CD4-positive, alpha-beta T cell treated with Interleukin-10 for 1 hour (primary cell): ENCODE data around the gene TMCC2.
A peak's percentile ranks its signal among the peaks of the same experiment; 100 is the strongest.
"Not testable (repeated sequence)": the region's sequence is repeated elsewhere in the genome, so short reads cannot be mapped to it uniquely, and the experiment has no call there.

ENCODE experiments used
- DNase-seq: peaks from one replicate; pipeline ENCODE4 v3.0.0-alpha.2; 2020

The TMCC2 gene

DNA sequence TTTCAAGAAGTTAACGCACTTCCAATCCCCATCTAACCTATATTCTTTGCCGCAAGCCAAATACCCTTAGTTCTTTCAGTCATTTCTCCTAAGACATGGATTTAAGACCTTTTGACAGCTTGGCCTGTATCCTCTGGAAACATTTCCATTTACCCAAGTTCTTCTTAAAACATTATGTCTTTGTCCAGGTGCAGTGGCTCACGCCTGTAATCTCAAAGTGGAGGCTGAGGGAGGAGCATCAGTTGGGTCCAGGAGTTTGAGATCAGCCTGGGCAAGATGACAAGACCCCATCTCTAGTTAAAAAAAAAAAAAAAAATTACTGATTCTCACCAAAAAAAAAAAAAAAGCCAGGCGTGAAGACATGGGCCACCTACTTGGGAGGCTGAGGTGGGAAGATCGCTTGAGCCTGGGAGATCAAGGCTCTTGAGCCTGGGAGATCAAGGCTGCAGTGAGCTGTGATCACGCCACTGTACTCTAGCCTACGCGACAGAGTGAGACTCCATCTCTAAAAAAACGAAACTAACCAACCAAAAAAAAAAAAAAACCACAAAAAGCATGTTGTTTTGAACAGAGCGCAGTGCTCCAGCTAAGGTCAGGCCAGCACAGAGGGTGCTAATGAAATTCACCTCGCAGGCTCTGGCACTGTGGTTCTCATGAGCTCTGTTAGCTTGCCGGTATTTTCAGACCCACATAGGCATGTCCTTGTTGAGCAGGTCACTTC lies 57.8 kb downstream of the TMCC2 start:
- peak; percentile 71 for DNase-seq

DNA sequence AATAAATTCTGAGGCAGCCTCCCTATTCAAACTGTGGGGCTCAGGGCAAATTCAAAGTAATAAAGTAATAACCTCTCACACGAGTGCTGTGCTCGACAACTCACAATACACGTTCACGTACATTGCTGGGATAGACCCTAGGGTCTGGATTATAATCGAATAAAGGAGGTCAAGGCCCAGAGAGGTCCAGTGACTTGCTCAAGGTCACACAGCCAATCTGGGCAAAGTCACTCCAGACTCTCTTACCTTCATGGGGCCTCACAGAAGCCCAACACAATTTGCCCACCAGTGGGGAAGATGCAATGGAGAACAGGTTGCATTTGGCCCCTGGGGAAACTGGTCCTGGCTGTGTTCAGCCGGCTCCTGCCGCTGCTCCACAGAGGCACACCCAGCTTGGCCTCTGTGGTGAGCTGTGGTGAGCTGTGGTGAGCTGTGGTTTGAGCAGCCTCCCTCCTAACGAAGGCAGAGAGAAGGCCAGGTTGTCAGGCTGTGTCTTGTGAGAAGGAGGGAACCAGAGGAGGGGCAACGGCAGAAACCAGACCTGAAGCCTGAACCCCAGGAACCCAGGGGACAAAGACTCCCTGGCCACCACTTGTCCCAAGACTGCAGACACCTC lies 58.7 kb downstream of the TMCC2 start:
- peak; percentile 80 for DNase-seq

DNA sequence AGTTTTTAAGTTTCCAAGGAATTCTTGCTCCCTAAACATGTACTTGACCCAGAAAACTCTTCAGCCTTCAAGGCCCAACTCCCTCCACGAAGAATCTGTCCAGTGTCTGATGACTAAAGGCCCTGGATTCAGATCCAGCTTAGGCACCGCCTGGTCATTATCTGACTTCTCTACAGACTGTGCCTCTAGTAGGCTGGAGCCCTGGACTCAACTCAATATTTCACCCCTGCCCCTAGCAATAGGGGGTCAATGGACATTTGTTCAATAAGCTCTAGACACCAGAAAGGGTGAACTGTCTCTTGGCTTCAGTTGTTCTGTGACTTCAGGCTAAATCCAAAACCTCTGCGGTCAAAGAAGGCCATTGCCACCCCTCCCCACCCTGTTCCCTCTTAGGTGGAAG lies 59.3 kb downstream of the TMCC2 start:
- no peak for DNase-seq

GRCh38 chr1:205287767-205288559 lies 60.2 kb downstream of the TMCC2 start:
- peak; percentile 91 for DNase-seq

- no peak for DNase-seq
Measured at GRCh38 chr1:205291596-205291995, 63.9 kb downstream of the TMCC2 start.

- DNase-seq, result no peak
Measured at GRCh38 chr1:205293350-205294074, 65.8 kb downstream of the TMCC2 start.

DNA sequence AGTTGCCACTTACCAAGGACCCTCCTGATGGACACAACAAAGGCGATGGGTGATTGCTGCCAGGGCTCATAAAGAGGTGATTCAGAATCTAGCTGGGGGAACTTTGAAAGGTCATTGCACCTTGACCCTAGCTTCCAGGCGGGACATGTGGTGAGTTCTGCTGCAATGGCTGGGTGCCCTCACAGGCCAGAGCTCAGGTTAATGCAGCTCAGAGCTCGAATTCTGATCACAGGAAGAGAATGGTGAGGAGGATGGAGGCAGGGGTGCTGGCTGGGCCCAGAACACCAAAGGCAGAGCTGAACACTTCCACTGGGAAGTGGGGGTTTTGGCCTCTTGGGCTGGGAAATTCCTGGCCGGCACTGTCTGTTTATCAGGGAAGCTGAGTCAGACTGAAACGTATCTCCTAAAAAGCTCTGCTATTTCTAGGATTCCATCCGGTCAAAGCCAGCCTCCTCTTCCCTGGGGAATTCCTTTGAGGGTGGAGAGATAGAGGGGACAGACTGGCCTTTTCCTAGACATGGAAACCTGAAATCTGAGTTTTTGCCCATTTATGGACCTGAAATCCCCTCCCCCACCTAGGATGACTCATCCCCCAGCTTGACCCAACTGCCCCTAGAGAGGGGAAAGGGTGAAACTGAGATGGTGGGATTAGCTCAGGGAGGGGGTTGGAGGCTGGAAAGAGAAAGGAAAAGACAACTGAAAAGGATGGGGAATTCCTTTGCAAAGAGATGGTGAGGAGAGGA lies 66.6 kb downstream of the TMCC2 start:
- no peak for DNase-seq

DNA sequence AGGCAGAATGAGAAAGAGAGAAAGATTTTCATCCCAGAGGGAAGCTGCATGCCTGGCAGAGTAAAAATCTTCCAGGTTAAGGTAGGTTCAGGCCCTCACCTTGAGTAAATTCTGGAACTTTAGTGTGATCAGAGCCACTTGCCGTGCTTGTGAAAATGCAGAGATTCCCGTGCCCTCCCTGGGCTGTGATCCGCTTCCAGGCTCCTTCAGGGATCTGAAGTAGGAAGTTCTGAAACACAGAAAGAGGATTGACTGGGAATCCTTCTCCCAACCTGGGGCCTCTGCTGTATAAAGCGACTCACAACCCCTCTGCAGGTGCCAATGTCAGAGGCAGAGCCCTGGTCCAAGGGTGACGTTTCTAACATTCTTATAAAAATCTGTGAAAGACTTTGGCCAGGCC lies 67.2 kb downstream of the TMCC2 start:
- no peak for DNase-seq

DNA sequence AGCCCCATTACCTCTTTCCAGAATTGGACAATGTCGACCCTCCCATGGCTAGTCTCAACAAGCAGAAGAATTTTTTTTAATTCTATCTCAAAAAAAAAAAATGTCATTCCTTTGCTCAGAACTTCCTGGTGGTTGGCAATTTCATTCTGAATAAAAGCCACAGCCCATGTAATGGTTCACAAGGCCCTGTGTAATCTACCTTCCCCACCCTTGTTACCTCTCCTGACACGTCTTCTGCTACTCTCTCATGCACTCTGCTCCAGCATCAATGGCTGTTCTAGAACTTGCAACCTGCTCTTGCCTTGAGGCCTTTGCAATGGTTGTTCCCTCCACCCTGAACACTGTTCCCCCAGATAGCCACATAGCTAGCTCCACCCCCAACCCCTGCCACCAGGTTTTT lies 68.4 kb downstream of the TMCC2 start:
- DNase-seq, result no peak

DNA sequence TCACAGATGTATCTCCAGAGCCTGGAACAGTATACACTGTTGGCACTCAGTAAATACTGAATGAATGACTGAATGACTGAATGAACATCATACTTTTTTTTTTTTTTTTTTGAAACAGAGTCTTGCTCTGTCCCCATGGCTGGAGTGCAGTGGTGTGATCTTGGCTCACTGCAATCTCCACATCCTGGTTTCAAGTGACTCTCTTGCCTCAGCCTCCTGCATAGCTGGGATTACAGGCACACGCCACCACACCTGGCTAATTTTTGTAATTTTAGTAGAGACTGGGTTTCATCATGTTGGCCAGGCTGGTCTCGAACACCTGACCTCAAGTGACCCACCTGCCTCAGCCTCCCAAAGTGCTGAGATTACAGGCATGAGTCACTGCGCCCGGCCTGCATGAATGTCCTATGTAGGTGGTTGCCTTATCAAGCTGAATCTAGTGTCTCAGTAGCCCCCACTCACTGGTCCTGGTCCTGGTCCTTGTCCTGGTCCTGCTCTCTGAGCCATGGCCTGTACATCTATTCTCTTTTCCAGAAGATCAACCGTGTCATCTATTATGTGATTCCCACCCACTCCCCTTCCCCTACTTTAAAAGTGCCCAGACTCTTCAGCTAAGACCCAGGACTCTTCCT lies 69.9 kb downstream of the TMCC2 start:
- DNase-seq, result not testable (repeated sequence)

- no peak for DNase-seq
Measured at GRCh38 chr1:205298191-205298994, 70.6 kb downstream of the TMCC2 start.

- no peak for DNase-seq
Measured at GRCh38 chr1:205300149-205300548, 72.4 kb downstream of the TMCC2 start.

- no peak for DNase-seq
Measured at GRCh38 chr1:205301205-205301821, 73.6 kb downstream of the TMCC2 start.

- DNase-seq, result no peak
Measured at GRCh38 chr1:205301842-205302588, 74.3 kb downstream of the TMCC2 start.

DNA sequence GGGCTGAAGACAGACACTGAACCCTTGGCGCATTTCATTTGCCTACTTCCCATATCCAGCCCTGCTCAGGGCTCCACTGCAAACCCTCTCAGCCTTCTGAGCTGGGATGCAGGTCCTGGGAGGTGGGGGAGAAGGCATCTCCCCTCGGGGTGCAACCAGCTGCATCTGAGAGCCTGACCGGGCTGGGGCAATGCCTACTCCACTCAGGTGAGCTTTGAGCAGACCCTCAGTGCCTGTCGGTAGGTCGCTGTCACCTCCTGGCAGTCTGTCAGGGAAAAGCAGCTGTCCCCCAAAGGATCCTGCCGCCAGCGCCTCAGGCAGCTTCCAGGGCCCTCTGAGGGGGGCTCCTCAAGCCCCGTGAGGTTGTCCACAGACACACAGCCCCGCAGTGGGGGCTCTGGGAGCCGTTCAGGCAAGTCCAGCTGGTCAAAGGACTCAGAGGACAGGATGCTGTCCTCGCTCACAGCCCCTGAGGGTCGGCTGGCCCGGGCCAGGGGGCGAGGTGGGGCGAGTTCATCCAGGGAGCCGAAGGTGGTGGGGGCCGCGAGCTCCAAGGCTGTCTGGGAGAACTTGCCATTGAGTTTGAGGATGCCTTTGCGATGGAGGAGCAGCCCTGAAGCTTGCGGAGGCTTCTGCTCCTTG lies 75.6 kb downstream of the TMCC2 start:
- no peak for DNase-seq

DNA sequence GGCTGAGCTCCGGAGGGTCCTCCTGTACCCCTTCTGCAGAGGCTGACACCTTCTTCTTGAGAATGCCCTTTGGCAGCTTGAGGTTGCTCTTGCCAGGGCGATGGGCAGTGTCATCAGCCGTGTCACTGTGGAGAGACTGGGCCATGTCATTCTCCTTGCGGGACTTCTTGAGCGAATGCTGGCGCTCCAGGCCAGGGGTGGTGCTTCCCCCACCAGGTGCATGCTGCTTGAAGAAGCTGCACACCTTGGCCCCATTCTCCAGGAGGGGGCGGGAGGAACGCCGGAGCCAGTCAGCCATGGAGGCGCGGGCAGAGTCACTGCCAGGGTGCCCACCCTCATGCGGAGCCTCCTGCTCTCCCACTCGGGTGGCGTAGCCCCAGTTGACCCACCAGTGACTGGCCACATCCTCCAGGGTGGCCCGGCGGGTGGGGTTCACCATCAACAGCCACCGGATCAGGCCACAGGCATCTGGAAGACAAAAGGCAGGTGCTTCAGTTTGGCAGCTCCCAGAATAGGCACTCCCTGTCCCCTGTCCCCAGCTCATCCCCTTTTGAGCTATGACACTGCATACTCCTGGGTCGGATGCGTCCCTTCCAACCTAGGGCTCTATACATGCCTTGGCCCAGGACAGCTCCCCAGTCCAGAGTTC lies 76.4 kb downstream of the TMCC2 start:
- no peak for DNase-seq

DNA sequence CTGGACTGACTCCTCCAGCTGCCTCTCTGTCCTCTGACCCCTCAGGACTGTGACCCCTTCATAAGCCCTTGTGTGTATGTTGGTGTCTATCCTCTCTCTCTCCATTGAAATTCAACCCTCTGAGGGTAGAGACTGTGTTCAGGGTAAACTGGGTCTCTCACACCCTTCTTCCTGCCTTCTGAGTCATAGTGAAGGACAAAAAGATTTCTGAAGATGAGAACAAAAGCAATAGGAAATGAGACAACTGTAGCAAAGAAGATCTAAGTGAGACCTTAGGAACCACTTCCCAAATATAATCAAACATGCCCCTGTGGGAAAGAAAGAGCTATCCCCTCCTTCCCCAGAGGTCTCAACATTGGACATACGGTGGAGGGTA lies 76.9 kb downstream of the TMCC2 start:
- no peak for DNase-seq

GRCh38 chr1:205306929-205307566 lies 79.3 kb downstream of the TMCC2 start:
- no peak for DNase-seq
